GM13976 (cell line): ENCODE results near the gene BACH2.

Experiments
- DNase-seq: peaks from one replicate; pipeline ENCODE4 v3.0.0; 2012; ENCODE audit warnings: low spot score
- CTCF ChIP-seq: IDR thresholded peaks from 2 replicates; pipeline ENCODE4 v1.5.1; 2012; ENCODE audit warnings: borderline replicate concordance, mild to moderate bottlenecking; ENCODE audit not compliant: insufficient read depth; ENCODE audit errors: extremely low read depth, missing control alignments, control extremely low read depth
- in situ Hi-C: fragments of 300-500 bp; cut with MboI; formaldehyde crosslinking; loops from one replicate; pipeline ENCODE4 v1.12.0; 2022; ENCODE audit warnings: low sequenced_read_pairs, mixed read lengths, inconsistent platforms; ENCODE audit not compliant: unreplicated experiment

The BACH2 gene

GRCh38 chr6:90019216-90019615, 277.4 kb downstream of the BACH2 start:
- in situ Hi-C loops: no loop called here
- DNase-seq: no peak
- no peak for TF ChIP-seq CTCF

- no peak for DNase-seq
- no peak for TF ChIP-seq CTCF
- in situ Hi-C loops: no loop called here
Observed at GRCh38 chr6:90015883-90016282, 280.8 kb downstream of the BACH2 start.

GRCh38 chr6:90008908-90009501, 287.6 kb downstream of the BACH2 start:
- no peak for DNase-seq
- TF ChIP-seq CTCF: no peak
- in situ Hi-C loops: no loop called here

GRCh38 chr6:90008189-90008907, 288.3 kb downstream of the BACH2 start:
- TF ChIP-seq CTCF: no peak
- in situ Hi-C loops: no loop called here
- DNase-seq: no peak

- no peak for DNase-seq
- in situ Hi-C loops: no loop called here
- TF ChIP-seq CTCF: no peak
Observed at GRCh38 chr6:90005048-90005827, 291.4 kb downstream of the BACH2 start.

- in situ Hi-C loops: no loop called here
Observed at GRCh38 chr6:90004511-90004910, 292.1 kb downstream of the BACH2 start.

More at GRCh38 chr6:90004511-90004910, 292.1 kb downstream of the BACH2 start:
- TF ChIP-seq CTCF: no peak
- DNase-seq: no peak
